Upper lobe of right lung (tissue), 1 donor: ENCODE results near the gene BCAN. TPM values are rescaled to one million over a fixed set of nuclear protein-coding genes. Genes with fewer than 3 reads are reported as not detected.
A peak's percentile ranks its signal among the peaks of the same experiment; 100 is the strongest.

ENCODE experiments used
- ATAC-seq: fragments of 200-7000 bp; cut with Tn5 transposase; one replicate; pipeline ENCODE4 v1.9.1; 2020; ENCODE audit warnings: mild to moderate bottlenecking, moderate library complexity
- DNase-seq: peaks from one replicate; pipeline ENCODE4 v3.0.0-alpha.2; 2020
- H3K27ac ChIP-seq: fragments of 200-600 bp; one replicate; pipeline ENCODE4 v1.8.0; 2022
- H3K27me3 ChIP-seq: fragments of 200-600 bp; one replicate; pipeline ENCODE4 v1.8.0; 2022; ENCODE audit warnings: mild to moderate bottlenecking
- H3K36me3 ChIP-seq: fragments of 200-600 bp; one replicate; pipeline ENCODE4 v1.8.0; 2022
- H3K4me1 ChIP-seq: fragments of 200-600 bp; one replicate; pipeline ENCODE4 v1.8.0; 2022
- H3K4me3 ChIP-seq: fragments of 200-600 bp; one replicate; pipeline ENCODE4 v1.8.0; 2022; ENCODE audit warnings: mild to moderate bottlenecking
- H3K9me3 ChIP-seq: fragments of 200-600 bp; one replicate; pipeline ENCODE4 v1.8.0; 2022
- intact Hi-C: fragments of 100-400 bp; cut with DNase I; formaldehyde crosslinking; loops from one replicate; pipeline ENCODE4 v1.11.0; 2022
- total RNA-seq: library from RNA; stranded (reverse); fragmentation: NEBNext Ultra II Directional; extraction: Animal tissue kit (Norgen Biotek cat#: 25700); gene quantifications from one replicate; pipeline ENCODE4 v1.2.1, GENCODE V29; 2021
- TF ChIP-seq, protein P1 (sequence below): fragments of 200-600 bp; IDR thresholded peaks from one replicate; pipeline ENCODE4 v1.8.0; 2022; ENCODE audit warnings: antibody characterized with exemption
- donor health status: DM: no; HTN: yes; CAD: no; lungs with severe emphysema.

Gene BCAN
- total RNA-seq, 1 donor from 2014 or later: not detected

DNA sequence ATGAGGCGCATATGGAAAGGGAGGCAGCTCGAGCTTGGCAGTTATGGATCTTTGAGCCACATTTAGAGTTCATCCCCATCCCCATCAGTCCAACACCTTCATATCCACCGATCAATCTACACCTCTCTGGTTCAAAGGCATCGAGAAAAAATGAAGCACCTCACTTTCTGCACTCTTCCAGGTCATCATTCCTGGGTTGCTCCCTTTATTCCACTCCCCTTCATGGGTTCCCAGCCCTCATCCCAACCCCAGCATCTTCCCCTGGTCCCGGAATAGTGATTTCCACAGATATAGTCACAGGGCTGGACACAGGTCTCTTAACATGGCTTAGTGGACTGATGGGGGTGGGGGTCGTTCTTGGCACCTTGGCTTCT is 22.3 kb upstream of the BCAN start:
- TF ChIP-seq, protein P1, sequence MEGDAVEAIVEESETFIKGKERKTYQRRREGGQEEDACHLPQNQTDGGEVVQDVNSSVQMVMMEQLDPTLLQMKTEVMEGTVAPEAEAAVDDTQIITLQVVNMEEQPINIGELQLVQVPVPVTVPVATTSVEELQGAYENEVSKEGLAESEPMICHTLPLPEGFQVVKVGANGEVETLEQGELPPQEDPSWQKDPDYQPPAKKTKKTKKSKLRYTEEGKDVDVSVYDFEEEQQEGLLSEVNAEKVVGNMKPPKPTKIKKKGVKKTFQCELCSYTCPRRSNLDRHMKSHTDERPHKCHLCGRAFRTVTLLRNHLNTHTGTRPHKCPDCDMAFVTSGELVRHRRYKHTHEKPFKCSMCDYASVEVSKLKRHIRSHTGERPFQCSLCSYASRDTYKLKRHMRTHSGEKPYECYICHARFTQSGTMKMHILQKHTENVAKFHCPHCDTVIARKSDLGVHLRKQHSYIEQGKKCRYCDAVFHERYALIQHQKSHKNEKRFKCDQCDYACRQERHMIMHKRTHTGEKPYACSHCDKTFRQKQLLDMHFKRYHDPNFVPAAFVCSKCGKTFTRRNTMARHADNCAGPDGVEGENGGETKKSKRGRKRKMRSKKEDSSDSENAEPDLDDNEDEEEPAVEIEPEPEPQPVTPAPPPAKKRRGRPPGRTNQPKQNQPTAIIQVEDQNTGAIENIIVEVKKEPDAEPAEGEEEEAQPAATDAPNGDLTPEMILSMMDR: no peak
- Histone ChIP-seq H3K9me3 (no peaks in the 10 kb centered on the region), H3K4me1 (peaks cover 8% of the 10 kb centered on the region), H3K36me3 (no peaks in the 10 kb centered on the region), H3K27me3 (peaks cover 40% of the 10 kb centered on the region), H3K27ac (no peak overlapping the region), H3K4me3 (no peak overlapping the region)
- intact Hi-C loops: no loop called here
- no peak for ATAC-seq
- DNase-seq: peak; percentile 11

- peaks cover 71% of the 10 kb centered on the region for H3K27me3 ChIP-seq
- peak; percentile 25 for DNase-seq
These were observed 19.2 kb upstream of the BCAN start for GRCh38 chr1:156622581-156623297.

DNA sequence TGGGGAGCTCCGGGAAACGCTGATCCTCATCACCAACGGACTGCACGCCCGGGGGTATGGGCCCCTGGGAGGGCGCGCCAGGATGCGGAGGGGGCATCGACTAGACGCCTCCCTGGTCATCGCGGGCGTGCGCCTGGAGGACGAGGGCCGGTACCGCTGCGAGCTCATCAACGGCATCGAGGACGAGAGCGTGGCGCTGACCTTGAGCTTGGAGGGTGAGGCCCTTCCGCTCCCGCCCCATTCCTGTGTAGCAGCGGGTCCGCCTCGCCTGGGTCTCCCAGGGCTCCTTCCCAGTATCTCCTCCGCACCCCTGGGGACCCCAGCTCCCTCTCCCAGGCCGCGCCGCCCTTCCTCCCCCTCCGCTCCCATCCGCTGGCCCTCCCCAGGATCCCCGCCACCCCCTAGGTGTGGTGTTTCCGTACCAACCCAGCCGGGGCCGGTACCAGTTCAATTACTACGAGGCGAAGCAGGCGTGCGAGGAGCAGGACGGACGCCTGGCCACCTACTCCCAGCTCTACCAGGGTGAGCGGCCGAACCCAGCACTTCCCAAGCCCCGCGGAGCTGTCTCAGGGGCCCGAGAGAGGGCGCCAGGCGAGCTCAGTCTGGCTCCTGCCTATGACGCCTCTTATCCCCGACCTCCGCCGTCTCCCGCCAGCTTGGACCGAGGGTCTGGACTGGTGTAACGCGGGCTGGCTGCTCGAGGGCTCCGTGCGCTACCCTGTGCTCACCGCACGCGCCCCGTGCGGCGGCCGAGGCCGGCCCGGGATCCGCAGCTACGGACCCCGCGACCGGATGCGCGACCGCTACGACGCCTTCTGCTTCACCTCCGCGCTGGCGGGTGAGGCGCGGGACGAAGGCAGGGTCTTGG is 17.7 kb upstream of the BCAN start:
- TF ChIP-seq, protein P1: peak; percentile 37
- Histone ChIP-seq H3K27ac (peak overlapping the region; percentile 42), H3K36me3 (no peaks in the 10 kb centered on the region), H3K4me1 (peaks cover 23% of the 10 kb centered on the region), H3K4me3 (peak overlapping the region; percentile 39), H3K27me3 (peaks cover 79% of the 10 kb centered on the region), H3K9me3 (no peaks in the 10 kb centered on the region)
- DNase-seq: peak; percentile 73
- peak; percentile 64 for ATAC-seq
- intact Hi-C loops: loop anchor here (10.0 kb wide), 1 partner anchor 51 kb away; the partner anchor contains the start of gene NES

More at GRCh38 chr1:156622581-156623297, 19.2 kb upstream of the BCAN start:
- TF ChIP-seq, protein P1: no peak
- intact Hi-C loops: loop anchor here (10.0 kb wide), 1 partner anchor 52 kb away; the partner anchor contains the start of gene NES
- Histone ChIP-seq H3K36me3 (no peaks in the 10 kb centered on the region), H3K9me3 (no peaks in the 10 kb centered on the region), H3K4me3 (no peak overlapping the region), H3K27ac (no peak overlapping the region), H3K4me1 (peaks cover 23% of the 10 kb centered on the region)
- ATAC-seq: no peak

DNA sequence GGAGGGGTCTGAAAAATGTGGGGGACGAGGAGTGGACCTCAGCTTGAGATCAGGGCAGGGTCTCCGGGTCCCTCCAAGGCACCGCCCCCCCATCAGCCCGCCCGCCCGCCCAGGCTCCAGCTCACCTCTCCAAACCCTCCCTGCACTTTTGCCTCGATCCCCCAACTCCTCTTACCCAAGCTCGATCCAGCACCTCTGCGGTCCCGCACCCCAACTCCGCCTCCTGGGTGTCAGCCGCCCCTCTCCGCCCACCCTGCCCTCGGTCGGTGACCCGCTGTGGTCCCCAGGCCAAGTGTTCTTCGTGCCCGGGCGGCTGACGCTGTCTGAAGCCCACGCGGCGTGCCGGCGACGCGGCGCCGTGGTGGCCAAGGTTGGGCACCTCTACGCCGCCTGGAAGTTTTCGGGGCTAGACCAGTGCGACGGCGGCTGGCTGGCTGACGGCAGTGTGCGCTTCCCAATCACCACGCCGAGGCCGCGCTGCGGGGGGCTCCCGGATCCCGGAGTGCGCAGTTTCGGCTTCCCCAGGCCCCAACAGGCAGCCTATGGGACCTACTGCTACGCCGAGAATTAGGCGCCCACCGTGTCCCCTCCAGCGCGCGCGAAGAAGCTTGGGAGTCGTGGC is 17.0 kb upstream of the BCAN start:
- Histone ChIP-seq H3K4me1 (peaks cover 23% of the 10 kb centered on the region), H3K27me3 (peaks cover 73% of the 10 kb centered on the region), H3K27ac (peak overlapping the region; percentile 42), H3K36me3 (no peaks in the 10 kb centered on the region), H3K9me3 (no peaks in the 10 kb centered on the region), H3K4me3 (peak overlapping the region; percentile 39)
- TF ChIP-seq, protein P1: no peak
- peak; percentile 4 for ATAC-seq
- intact Hi-C loops: loop anchor here (10.0 kb wide), 1 partner anchor 50 kb away; the partner anchor contains the start of gene NES
- peak; percentile 58 for DNase-seq

DNA sequence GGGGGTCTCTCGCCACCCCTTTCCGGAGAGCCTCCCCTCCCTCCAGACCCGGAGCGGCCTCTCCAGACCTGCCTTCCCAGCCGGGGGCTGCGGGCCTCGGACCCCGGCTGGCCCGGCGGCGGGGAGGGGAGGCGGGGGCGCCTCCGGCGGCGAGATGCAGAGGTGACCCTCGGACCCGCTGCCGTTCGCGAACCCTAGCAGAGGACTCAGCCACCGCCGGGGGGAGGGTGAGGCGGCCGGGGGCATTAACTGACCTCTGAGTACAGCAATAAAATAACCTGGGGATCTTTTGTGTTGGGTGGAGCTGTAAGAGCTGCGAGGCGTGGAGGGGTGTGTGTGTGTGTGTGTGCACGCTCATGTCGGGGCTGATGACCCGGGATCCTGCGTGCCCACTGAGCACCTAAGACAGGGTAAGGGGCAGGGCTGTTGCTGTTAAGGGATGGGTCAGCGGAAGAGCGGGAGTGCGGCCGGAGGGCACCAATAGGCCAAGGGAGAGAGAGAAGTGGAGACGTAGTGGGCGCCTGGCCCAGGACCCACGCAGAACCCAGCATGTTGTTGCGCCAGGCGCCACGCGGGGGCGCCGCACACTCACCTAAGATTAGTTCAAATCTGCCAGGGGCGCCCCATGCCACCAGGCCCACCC is 16.4 kb upstream of the BCAN start:
- intact Hi-C loops: loop anchor here (10.0 kb wide), 1 partner anchor 49 kb away; the partner anchor contains the start of gene NES
- peak; percentile 79 for ATAC-seq
- H3K4me3 ChIP-seq: no peak overlapping the region
- no peaks in the 10 kb centered on the region for H3K9me3 ChIP-seq
- H3K27me3 ChIP-seq: peaks cover 74% of the 10 kb centered on the region
- no peaks in the 10 kb centered on the region for H3K36me3 ChIP-seq
- H3K27ac ChIP-seq: peak overlapping the region; percentile 42
- H3K4me1 ChIP-seq: peaks cover 23% of the 10 kb centered on the region
- peak; percentile 69 for DNase-seq
- TF ChIP-seq, protein P1: peak; percentile 73
